ENCODE results near the gene ABAT. TPM values are rescaled to one million over a fixed set of nuclear protein-coding genes. Genes with fewer than 3 reads are reported as not detected.
"Not testable (repeated sequence)": the region's sequence is repeated elsewhere in the genome, so short reads cannot be mapped to it uniquely, and the experiment has no call there.

Gene ABAT
- total RNA-seq, 1 experiment from 2014 or later: 0.59 TPM

DNA sequence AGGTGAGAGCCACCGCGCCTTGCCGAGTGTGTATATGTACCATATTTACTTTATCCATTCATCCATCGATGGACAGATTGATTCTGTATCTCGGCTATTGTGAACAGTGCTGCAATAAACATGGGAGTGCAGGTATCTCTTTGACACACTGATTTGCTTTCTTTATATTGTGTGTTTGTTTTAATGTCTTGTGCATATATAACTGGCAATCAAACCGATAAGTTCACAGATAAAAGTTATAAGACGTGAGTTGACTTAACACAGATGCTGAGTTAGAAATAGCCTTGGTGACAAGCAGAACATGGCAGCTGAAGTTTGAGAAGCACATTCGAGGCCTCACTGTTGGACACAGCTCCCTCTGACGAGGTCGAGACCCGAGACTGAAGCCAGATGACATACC lies 99.8 kb downstream of the ABAT start:
- DNase-seq (ENCODE audit: extremely low read depth, low read depth): no peak

DNA sequence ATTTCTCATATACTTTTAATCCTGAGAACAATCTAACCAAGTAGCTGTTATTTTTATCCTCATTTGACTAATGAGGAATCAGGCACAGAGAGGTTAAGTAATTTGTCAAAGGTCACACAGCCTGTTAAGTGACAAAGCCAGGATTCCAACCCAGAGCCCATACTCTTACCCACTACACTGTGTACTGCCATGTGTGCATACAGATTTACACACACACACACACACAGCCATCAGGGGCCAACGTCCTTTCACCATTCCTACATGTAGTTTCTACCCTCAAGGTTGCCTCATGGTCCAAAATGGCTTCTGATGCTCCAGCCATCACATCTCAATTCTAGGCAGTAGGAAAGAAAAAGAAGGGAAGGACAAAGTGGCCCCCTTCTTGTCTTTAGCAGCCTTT lies 100.9 kb downstream of the ABAT start:
- no peak for DNase-seq (ENCODE audit: extremely low read depth, low read depth)

DNA sequence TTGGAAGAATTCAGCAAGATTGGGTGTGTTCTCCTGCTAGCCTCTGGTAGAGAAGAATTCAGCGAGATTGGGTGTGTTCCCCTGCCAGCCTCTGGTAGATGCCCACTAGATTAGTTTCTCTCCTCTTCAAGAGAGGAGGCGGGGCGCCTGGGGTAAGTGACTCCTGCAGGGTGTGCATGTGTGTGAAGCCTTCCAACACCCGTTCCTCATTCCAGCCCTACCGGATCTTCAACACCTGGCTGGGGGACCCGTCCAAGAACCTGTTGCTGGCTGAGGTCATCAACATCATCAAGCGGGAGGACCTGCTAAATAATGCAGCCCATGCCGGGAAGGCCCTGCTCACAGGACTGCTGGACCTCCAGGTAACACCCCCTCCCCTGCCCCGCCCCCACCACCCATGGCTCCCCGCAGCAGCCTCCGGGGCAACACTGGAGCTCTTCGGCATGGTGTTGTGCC lies 101.7 kb downstream of the ABAT start:
- no peak for DNase-seq (ENCODE audit: extremely low read depth, low read depth)

DNA sequence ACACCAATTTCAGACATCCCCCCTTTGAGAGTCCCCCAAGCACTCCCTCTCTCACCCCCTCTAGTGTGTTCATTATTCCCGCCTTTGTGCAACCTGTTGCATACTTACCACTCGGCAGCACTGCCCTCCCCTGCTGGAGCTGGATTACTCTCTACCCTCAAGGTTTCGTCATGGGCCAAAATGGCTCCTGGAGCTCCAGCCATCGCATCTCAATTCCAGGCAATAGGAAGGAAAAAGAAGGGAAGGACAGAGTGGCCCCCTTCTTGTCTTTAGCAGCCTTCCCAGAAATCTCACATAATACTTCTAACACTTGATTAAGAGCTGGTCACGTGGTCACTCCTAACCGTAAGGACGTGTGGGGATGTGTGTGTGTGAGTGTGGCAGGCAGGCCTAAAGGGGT lies 102.8 kb downstream of the ABAT start:
- no peak for DNase-seq (ENCODE audit: extremely low read depth, low read depth)

DNA sequence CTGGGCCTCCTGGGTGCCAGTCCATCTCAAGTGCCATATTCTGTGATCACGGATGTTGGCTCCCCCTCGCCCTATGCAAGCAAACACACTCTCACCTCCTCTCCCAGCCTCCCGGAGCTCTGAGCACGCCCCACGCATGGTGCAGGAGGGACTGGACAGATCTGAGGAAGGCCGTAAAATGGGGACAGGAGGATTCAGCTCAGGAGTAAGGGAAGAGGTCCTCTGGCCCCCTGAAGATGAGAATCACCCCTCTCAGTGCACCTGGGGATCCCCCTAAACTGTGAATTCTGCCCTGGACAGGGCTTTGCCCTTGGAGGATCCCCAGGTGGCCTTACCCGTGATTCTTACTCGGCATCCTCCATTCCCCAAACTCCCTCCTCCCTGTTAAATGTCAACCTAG lies 107.4 kb downstream of the ABAT start:
- DNase-seq (ENCODE audit: extremely low read depth, low read depth): no peak

DNA sequence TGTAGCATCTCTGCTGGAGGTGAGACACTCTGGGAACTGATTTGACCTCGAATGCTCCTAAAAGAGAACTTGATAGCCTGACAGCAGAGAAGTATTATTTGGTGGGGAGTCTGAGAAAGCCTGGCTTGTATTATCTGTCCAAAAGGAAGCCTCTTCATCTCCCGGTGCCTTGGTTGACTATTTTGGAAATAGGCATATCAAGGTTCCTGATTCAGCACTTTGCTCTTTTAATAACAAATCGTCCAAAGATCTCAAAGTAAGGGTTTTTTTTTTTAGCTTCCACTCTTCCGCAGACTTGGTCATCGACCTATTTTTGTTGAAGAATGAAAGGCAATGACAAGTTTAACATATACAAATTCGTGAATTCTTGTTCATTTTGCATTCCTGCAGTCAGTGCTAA lies 108.3 kb downstream of the ABAT start:
- DNase-seq (ENCODE audit: extremely low read depth, low read depth): no peak

DNA sequence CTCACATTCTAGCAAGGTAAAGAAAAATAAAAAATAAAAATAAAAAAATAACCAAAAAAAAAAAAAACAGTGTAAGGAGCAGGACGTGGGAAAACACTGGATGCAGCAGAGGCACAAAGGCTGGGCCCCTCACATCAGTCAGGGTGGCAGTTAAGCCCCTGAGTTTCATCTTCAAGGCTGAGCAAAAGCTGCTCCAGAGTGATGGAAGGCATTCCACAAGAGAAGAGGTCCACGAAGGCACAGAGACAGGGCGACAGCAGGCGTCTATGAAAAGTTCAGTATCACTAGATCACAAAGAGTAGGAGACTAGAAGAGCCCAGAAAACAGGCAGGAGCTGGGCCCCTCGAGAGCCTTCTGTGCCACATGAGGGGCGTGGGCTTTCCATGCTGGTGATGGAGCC lies 111.0 kb downstream of the ABAT start:
- no peak for DNase-seq (ENCODE audit: extremely low read depth, low read depth)

DNA sequence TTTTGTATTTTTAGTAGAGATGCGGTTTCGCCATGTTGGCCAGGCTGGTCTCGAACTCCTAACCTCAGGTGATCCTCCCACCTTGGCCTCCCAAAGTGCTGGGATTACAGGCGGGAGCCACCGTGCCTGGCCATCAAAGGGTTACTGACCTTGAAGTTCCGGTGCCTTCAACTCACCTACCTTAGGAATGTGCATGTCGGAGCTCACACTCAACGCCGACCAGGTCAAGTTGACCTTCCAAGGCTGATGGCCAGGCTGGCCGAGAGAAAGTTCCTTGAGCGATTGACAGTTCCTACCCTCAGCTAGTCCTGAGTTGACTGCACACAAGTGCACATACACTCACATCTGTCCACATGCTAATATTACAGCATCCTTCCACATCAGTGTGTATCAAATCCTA lies 111.9 kb downstream of the ABAT start:
- not testable (repeated sequence) for DNase-seq (ENCODE audit: extremely low read depth, low read depth)

DNA sequence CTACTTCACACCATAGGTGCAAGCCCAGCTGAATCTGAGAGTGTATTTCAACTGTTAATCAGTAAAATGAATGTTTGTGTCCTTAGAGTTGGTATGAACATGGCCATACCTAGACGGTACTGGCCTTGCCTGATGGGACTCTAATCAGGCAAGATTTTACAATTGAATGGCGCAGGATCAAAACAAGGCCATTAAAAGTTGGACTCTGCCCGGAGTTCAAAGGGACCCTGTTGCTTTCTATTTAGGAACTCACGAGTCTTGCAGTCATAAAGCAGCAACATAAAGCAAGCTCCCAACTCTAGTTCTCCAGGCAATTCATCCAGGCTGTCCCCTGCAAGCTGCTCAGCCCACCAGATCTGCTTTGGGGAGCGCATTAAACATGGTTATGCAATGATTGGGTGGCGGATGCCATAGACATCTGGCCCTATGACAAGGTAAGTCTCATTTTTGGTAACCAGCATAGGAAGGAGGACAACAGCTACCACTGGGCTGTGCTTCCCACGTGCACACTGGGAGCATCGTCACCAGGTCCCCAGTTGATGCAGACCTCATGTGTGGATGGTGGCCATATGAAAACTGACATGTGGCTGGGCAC lies 114.3 kb downstream of the ABAT start:
- no peak for DNase-seq (ENCODE audit: extremely low read depth, low read depth)

DNA sequence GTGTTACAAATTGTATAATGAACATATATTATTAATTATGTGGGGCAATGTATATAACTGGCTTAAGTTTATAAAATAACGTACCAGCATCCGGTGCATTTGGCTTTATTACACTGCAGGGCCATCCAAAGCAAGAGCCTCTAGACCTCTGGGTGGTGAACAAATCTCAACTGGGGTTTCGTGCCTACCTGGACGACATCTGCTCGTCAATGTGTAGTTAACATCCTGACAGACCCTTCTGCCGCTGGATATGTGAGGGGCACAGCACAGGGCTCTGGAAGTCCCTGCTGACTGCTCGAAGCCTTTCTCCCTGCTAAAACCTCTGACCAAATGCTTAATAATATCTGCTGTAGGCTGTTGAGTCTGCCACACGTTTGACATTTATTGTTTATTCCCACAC lies 120.7 kb downstream of the ABAT start:
- no peak for DNase-seq (ENCODE audit: extremely low read depth, low read depth)

DNA sequence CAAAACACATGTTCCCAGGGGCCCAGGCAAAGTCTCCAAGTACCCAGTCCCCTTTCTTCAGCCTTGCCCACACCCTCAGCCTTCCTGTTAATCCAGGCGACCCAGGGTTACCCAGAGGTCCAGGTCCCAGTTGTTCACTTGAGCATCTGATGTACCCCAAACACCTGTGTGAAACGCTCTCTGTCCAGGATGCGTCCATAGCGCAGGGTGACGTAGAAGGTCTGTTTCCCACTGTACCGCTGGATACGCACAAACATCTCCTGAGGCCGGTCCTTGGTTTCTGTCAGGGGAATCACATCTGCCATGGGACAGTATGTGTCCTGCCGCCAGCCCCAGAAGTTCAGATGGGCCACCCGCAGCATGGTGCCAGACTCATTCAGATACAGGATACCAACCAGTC lies 121.4 kb downstream of the ABAT start:
- no peak for DNase-seq (ENCODE audit: extremely low read depth, low read depth)

DNA sequence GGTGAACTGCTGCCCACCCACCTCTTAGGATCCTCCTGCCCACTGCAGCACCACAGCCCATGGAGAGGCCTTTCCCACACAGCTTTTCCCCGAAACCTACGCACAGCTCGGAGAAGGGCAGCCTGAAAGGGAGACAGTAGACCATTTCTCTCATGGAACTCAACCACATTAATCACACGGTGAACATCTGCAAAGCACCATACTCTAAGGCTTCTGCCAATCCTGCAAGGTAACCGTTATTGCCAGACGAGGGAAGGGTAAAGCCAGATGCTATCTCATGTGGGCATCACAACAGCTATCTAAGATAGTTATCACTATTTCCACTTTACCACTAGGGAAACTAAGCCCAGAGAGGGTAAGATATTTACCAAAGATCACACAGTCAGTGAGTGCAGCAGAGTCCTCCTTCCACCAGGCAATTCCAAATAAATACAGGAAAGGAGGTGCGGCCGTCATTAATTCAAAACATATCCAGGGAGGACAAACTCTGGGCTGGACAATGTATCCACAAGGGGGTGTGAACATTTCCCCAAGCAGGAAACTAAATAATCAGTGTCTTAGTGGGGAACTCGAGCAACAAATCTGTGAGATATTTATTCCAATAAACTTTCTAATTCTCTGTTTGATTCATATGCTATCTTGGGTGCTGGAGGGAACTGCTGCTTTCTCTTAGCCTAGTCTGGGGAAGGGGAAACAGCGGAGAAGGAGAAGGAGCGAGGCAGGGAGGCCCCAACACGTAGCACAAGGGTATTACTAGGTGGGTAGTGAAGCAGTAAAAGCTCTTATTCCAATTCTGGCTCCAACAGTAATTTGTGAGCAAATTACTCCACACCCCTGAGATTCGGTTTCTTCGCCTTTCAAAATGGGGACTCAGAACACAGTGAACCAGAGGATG lies 122.3 kb downstream of the ABAT start:
- DNase-seq (ENCODE audit: extremely low read depth, low read depth): no peak

DNA sequence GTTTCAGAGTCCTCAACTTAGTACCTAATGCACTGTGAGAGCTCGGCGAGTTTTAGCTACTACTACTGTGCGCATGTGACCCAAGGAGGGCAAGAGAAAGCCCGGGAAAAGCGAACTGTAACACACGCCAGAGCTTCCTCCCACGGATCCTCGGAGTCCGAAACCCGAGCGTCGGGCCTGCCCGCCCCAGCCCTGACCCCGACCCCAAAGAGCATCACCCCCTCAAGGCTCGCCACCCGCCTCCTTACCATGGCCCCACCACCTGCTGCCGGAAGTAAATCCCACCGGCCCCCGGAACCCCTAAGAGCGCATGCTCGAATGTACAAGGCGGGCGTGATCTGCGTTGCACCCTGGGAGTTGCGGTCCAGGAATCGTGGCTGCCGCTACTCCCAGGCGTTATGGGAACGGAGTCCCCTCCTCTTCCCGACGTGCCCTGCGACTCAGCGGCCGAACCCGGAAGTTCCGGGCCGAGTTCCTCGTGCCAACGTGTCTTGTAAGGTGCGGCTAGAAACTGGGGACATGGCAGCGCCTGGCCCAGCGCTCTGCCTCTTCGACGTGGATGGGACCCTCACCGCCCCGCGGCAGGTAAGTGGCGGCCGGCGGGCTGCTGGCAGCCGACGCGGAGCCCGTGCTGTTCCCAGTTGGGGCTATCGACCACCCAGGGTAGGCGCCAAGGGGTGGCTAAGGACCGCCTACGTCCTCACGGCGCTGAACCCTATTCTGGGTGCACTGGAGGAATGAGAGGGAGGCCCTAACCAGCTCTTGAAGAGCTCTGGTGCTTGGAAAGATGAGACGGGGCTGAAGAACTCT lies 123.2 kb downstream of the ABAT start, which contains the start of the genes PMM2 and TMEM186:
TSS of gene PMM2 (plus strand) at position 476 of the 810 bp plus-strand sequence. CDS start at position 520, 44 bp downstream.
TSS of gene TMEM186 (minus strand) at position 276 of the 810 bp plus-strand sequence. CDS start at position 251, 25 bp downstream.
- DNase-seq (ENCODE audit: extremely low read depth, low read depth): peak; percentile 94

DNA sequence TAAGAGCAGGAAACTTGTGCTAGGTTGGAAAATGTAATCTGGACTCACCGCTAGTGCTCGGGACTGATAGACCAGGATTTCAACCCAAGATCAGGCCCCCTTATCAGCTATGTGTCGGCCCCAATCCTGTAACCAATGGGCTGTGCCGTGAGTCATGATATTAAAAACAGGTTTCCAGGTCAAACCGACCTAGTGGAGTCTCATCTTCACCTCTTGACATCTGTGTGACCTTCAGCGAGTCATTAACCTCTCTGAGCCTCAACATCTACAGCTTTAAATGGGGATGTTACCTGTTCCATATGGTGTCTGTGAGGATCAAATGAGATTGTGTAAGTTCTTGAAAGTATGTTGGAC lies 123.7 kb downstream of the ABAT start:
- DNase-seq (ENCODE audit: extremely low read depth, low read depth): no peak

DNA sequence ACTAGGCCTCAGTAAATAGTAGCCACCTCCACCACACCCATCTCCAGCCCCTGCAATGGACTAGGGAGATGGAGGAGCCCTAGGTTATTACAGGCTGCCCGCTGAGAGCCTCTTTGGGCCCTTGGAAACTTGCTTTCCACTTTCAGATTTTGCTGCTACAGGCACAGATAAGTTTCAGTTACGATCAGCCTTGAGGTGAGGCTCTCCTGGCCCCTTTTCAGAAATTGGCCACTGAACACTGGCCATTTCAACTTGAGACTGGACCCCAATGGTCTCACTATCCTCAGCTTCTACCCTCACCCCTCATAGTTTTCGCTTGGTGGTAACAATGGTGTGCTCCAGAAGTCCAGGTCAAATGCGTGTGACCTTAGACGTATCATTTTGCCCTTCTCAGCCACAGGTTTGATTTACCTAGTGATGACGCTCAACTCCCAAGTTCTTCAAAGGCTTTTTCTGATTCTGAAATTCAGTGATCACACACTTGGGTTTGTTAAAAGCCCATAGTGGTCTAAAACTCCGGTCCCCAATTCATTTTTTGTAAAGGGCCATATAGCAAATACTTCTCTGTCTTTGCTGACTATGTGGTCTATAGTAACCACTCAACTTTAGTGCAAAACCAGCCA lies 124.2 kb downstream of the ABAT start:
- DNase-seq (ENCODE audit: extremely low read depth, low read depth): no peak

DNA sequence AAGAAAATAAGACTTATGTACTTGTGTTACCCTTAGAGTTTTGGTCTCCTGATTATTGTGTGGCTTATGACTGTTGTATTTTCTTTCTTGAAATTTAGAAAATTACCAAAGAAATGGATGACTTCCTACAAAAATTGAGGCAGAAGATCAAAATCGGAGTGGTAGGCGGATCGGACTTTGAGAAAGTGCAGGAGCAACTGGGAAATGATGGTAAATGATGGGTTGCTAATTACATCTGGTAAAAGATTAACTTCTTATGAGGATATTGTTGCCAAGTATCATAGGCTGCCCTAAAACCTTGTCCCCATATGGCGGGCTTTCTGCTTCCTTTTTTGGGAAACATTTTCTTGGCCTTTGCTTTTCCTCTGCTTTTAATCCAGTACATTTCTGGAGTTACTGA lies 127.3 kb downstream of the ABAT start:
- DNase-seq (ENCODE audit: extremely low read depth, low read depth): no peak

DNA sequence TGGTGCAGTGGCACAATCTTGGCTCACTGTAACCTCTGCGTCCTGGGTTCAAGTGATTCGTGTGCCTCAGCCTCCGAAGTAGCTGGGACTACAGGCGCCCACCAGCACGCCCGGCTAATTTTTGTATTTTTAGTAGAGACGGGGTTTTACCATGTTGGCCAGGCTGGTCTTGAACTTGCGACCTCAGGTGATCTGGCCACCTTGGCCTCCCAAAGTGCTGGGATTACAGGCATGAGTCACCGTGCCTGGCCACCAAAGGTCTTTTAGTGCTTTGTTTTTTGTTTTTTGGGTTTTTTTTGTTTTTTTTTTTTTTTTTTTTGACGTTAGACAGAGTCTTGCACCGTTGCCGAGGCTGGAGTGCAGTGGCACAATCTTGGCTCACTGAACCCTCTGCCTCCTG lies 129.3 kb downstream of the ABAT start:
- DNase-seq (ENCODE audit: extremely low read depth, low read depth): not testable (repeated sequence)

DNA sequence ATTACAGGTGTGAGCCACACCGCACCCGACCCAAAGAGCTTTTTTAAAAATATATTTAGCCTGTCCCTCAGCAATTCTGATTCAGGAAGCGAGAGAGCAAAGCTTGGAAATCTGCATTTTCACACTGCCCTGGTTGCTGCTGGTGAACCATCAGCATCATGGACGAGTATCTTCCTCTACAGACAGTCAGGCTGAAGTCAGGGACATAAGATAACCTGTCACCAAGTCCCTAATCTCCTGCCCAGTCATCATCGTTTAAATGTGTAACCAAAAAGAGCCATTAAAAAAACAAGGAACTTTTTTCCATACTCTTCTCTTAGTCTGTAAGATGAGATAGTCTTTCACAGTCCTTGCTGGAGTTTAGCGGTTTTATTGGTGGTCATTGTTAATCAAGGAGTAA lies 129.9 kb downstream of the ABAT start:
- no peak for DNase-seq (ENCODE audit: extremely low read depth, low read depth)

DNA sequence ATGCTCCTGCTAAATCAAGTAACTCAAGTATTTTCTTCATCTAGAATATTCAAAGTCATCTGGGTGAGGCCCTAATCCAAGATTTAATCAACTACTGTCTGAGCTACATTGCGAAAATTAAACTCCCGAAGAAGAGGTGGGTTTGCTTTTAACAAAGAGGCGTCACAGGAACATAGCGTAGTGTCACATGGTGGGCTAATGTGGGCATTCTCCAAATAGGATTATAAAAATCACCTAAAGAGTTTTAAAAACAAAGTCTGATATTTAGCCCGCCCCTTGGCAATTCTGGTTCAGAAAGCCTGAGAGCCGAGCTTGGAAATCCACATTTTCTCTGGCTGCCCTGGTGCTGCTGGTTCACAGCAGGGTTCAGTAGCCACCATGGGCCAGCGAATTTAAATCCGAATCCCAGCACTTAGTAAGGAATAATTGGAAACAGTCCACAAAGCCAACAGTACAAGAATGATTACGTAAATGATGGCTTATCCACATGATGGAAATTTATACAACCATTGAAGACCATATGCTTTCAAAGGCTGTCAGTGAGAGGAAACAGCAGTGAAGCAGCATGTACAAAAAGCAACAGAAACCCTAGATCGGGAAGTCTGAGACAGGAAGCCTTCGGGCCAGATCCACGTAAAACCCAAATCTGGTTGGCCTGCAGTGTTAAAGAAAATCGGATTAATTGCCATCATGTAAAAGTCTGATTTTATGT lies 132.0 kb downstream of the ABAT start:
- no peak for DNase-seq (ENCODE audit: extremely low read depth, low read depth)

DNA sequence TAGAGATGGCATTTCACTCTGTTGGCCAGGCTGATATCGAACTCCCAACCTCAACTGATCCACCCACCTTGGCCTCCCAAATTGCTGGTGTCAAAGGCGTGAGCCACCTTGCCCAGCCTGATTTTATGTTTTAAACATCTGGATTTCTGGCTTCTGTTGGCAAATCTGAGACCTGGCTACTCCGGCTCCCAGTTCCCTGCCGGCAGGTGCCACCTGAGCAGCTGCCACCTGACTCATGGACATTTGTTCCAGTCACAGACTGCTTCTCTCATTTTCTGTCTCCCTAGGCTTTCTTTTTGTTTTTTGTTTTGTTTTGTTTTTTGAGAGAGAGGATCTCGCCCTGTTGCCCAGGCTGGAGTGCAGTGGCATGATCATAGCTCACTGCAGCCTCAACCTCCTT lies 132.8 kb downstream of the ABAT start:
- no peak for DNase-seq (ENCODE audit: extremely low read depth, low read depth)

Data from NCI-H460 (cell line).